GM19240 (cell line): Measurements from ENCODE around the gene MRPL51.
"Not testable (repeated sequence)": the region's sequence is repeated elsewhere in the genome, so short reads cannot be mapped to it uniquely, and the experiment has no call there.

Experiments used
- DNase-seq: peaks from one replicate; pipeline ENCODE4 v3.0.0; 2011; ENCODE audit warnings: low spot score; ENCODE audit not compliant: insufficient read length

The MRPL51 gene

GRCh38 chr12:6532051-6532926 is 39.2 kb upstream of the MRPL51 start:
- no peak for DNase-seq

GRCh38 chr12:6530576-6531260 is 37.7 kb upstream of the MRPL51 start:
- no peak for DNase-seq

- DNase-seq = no peak
Observed at GRCh38 chr12:6529291-6529737, 36.3 kb upstream of the MRPL51 start.

DNA sequence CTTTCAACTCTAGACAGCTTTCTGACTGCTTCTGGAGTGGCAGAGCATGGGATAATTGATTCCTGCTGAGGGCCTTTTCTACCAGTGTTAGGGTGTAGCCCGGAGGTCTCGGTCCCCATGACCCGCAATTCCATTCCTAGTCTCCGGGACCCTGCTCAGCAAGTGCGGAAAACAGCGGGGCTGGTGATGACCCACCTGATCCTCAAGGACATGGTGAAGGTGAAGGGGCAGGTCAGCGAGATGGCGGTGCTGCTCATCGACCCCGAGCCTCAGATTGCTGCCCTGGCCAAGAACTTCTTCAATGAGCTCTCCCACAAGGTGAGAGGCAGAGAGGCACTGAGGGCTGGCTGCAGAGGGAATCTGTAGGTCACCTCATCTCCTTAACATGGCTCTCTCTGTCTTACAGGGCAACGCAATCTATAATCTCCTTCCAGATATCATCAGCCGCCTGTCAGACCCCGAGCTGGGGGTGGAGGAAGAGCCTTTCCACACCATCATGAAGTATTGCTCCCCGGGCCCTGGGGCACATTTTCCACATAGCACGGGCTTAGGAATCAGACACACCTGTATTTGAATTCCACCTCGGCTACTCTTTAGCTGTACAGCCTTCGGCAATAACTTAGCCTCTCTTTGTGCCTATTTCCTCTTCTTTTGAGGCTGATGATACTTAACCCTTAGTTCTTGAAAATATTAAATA is 35.6 kb upstream of the MRPL51 start:
- DNase-seq = no peak

GRCh38 chr12:6527711-6528110 is 34.6 kb upstream of the MRPL51 start:
- DNase-seq = no peak

DNA sequence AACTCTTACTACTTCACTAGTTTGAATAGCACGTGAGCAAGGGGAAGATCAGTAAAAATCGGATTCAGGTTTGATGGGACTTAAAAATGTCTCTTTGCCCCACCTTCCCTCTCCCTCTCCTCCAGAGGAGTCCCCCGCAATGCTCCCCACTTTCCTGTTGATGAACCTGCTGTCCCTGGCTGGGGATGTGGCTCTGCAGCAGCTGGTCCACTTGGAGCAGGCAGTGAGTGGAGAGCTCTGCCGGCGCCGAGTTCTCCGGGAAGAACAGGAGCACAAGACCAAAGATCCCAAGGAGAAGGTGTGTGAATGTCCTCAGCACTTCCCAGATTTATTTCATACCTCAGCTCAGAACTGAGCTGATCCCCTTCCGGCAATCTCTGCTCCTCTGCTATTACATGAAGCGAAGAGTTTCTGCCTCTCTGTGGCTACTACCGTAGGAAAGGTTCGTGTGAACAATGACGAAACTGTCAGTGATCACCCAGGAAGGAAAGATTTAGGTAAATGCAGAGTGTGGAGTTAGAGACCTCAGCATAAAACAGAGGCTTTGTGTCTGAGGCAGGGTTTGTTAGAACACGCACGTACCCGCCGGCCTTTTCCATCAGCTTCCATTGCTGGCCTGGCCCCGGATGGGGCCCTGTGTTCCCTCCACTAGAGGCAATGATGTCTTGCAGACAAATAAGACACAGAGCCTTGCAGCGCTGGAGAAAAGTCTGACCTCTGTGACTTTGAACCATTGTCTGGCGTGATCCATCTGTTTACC is 33.9 kb upstream of the MRPL51 start:
- DNase-seq = no peak

GRCh38 chr12:6526201-6526600 is 33.1 kb upstream of the MRPL51 start:
- DNase-seq = no peak

- no peak for DNase-seq
Observed at GRCh38 chr12:6524648-6525047, 31.6 kb upstream of the MRPL51 start.

GRCh38 chr12:6523708-6524107 is 30.6 kb upstream of the MRPL51 start:
- no peak for DNase-seq

GRCh38 chr12:6522193-6522592 is 29.1 kb upstream of the MRPL51 start:
- no peak for DNase-seq

DNA sequence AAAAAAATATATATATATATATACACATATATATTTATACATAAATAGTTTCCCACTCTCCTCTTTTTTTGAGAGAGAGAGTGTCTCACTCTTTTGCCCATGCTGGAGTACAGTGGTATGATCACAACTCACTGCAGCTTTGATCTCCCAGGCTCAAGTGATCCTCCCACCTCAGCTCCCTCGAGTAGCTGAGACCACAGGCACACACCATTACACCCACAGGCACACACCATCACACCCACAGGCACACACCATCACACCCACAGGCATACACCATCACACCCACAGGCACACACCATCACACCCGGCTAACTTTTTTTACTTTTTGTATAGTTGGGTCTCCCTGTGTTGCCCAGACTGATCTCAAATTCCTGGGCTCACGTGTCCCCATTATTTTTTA is 27.1 kb upstream of the MRPL51 start:
- no peak for DNase-seq

DNA sequence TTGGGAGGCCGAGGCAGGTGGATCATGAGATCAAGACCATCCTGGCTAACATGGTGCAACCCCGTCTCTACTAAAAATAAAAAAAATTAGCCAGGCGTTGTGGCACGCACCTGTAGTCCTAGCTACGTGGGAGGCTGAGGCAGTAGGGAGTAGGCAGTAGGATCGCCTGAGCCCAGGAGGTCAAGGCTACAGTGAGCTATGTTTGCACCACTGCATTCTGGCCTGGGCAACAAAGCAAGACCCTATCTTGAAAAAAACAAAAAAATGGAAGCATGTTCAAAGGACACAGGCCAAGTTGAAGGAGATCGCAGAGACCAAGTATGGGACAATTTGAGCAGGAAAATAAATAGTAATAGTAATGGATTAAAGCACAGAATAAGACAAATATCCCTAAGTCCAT is 15.0 kb upstream of the MRPL51 start:
- no peak for DNase-seq

- DNase-seq = no peak
Observed at GRCh38 chr12:6507102-6507998, 14.3 kb upstream of the MRPL51 start.

- DNase-seq = no peak
Observed at GRCh38 chr12:6500466-6500865, 7.4 kb upstream of the MRPL51 start.

- not testable (repeated sequence) for DNase-seq
Observed at GRCh38 chr12:6497291-6497690, 4.2 kb upstream of the MRPL51 start.

- no peak for DNase-seq
Observed at GRCh38 chr12:6494968-6495367, 1.9 kb upstream of the MRPL51 start.

DNA sequence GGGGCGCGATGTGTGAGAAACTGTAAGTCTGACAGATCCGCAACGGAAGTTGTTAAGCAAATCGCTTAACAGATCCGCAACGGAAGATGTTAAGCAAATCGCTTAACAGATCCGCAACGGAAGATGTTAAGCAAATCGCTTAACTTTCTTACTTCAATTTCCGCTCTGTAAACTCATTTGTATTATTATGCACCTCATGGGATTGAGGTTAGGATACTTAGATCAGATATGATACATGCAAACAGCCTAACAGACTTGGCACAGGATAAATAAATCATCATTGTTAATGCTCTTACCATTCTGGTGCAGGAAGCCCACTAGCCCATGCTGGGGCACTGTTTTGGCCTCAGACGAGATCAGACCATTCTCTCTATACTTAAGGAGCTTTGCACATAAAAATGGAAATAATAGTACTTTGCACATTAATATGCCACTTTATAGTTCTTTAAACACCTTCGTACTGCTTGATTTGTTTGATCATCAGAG is 1.2 kb upstream of the MRPL51 start:
- no peak for DNase-seq

DNA sequence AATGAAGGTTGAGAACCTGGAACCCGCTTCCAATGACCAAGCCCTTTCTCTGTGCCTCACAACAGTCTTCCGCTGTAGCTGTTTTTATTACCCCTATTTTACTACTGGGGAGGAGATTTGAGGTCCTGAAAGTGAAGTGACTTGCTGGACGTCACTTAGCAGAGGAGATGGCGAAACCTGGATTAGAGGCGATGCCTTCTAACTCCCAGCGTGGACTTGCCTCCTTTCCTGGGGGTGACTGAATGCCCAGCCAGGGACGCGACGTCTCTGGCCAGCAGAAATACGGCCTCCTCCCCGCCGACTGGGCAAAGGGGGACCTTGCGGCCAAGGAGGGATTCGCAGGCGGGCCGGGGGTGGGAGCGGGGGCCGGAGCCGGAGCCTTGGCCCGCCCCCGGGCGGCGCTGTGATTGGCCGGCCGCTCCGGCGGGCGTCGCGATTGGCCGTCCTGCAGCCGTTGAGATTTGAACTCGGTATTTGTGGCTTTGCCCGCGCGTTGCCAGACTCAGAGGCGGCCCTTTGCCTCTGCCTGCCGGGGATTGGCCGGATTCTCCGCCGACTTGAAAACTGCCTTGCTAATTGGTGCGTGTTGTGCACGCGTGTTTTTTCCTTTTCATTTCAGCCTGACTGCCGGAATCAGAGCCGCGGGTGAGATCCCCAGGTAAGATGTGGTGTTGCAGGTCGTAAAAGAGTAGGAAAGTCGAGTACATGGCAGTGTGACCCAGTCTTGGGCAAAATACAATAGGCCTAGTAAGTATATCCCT is 615 bp upstream of the MRPL51 start, which contains the start of gene NCAPD2:
NCAPD2 (plus strand) TSS at position 606 of the 761 bp plus-strand sequence. CDS start 997 bp downstream, outside the sequence.
- peak; percentile 90 for DNase-seq

DNA sequence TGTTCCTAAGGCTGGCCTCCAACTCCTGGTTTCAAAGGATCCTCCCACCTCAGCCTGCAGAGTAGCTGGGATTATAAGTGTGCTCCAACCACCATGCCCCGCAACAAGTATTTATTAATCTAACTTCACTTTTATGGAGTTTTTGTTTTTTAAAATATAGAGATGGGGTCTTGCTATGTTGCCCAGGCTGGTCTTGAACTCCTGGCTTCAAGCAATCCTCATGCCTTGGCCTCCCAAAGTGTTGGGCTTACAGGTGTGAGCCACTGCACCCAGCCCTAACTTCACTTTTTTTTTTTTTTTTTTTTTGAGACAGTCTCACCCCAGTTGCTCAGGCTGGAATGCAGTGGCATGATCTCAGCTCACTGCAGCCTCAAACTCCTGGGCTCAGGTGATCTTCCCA is 2.4 kb downstream of the MRPL51 start:
- not testable (repeated sequence) for DNase-seq
